ENCODE results near the gene TTLL11.

The TTLL11 gene

GRCh38 chr9:121996783-121997182, 96.3 kb downstream of the TTLL11 start:
- TF ChIP-seq CTCF (IDR thresholded peaks at IDR 0.05; ENCODE audit: control insufficient read depth, extremely low read depth, insufficient read depth) = no peak
- DNase-seq (ENCODE audit: low read depth) = no peak
- no peak overlapping the region for H3K4me3 ChIP-seq (ENCODE audit: low read depth, low read length)

GRCh38 chr9:121995997-121996396, 97.1 kb downstream of the TTLL11 start:
- no peak for TF ChIP-seq CTCF (IDR thresholded peaks at IDR 0.05; ENCODE audit: control insufficient read depth, extremely low read depth, insufficient read depth)
- no peak for DNase-seq (ENCODE audit: low read depth)
- H3K4me3 ChIP-seq (ENCODE audit: low read depth, low read length) = no peak overlapping the region

GRCh38 chr9:121992571-121993212, 100.4 kb downstream of the TTLL11 start:
- H3K4me3 ChIP-seq (ENCODE audit: low read depth, low read length) = no peak overlapping the region
- peak; percentile 43 for DNase-seq (ENCODE audit: low read depth)
- TF ChIP-seq CTCF (IDR thresholded peaks at IDR 0.05; ENCODE audit: control insufficient read depth, extremely low read depth, insufficient read depth) = peak; percentile 59

- DNase-seq (ENCODE audit: low read depth) = no peak
- TF ChIP-seq CTCF (IDR thresholded peaks at IDR 0.05; ENCODE audit: control insufficient read depth, extremely low read depth, insufficient read depth) = no peak
- H3K4me3 ChIP-seq (ENCODE audit: low read depth, low read length) = no peak overlapping the region
Observed at GRCh38 chr9:121991307-121991661, 101.8 kb downstream of the TTLL11 start.

- H3K4me3 ChIP-seq (ENCODE audit: low read depth, low read length) = no peak overlapping the region
- DNase-seq (ENCODE audit: low read depth) = no peak
- TF ChIP-seq CTCF (IDR thresholded peaks at IDR 0.05; ENCODE audit: control insufficient read depth, extremely low read depth, insufficient read depth) = no peak
Observed at GRCh38 chr9:121990600-121991306, 102.4 kb downstream of the TTLL11 start.

- H3K4me3 ChIP-seq (ENCODE audit: low read depth, low read length) = no peak overlapping the region
- 0 out of 2 replicates have a peak, but pooled peaks have one; percentile 8 for TF ChIP-seq CTCF (IDR thresholded peaks at IDR 0.05; ENCODE audit: control insufficient read depth, extremely low read depth, insufficient read depth)
- no peak for DNase-seq (ENCODE audit: low read depth)
Observed at GRCh38 chr9:121989010-121989409, 104.1 kb downstream of the TTLL11 start.

All from LNCaP clone FGC (cell line).